Adipocyte (in vitro differentiated cells): Measurements from ENCODE around the gene DDC.
A peak's percentile ranks its signal among the peaks of the same experiment; 100 is the strongest.

Experiments
- DNase-seq: peaks from one replicate; pipeline ENCODE4 v3.0.0-alpha.2; 2015; ENCODE audit warnings: low read depth
- H3K27me3 ChIP-seq: replicated peaks from 2 replicates; pipeline ENCODE4 v1.7.0; 2013; ENCODE audit warnings: mild to moderate bottlenecking, low read length, moderate library complexity; ENCODE audit not compliant: control insufficient read depth, insufficient read depth
- H3K36me3 ChIP-seq: 2 replicates; pipeline ENCODE4 v1.7.0; 2013; ENCODE audit warnings: low read length, mild to moderate bottlenecking, moderate library complexity; ENCODE audit not compliant: control insufficient read depth, insufficient read depth, severe bottlenecking
- H3K4me1 ChIP-seq: 2 replicates; pipeline ENCODE4 v1.7.0; 2013; ENCODE audit warnings: mild to moderate bottlenecking, low read length, moderate library complexity; ENCODE audit not compliant: control insufficient read depth, insufficient read depth
- H3K4me3 ChIP-seq: 2 replicates; pipeline ENCODE4 v1.7.0; 2013; ENCODE audit warnings: mild to moderate bottlenecking, low read length, moderate library complexity
- H3K9ac ChIP-seq: 2 replicates; pipeline ENCODE4 v1.7.0; 2013; ENCODE audit warnings: mild to moderate bottlenecking, low read length, moderate library complexity
- H3K9me3 ChIP-seq: 2 replicates; pipeline ENCODE4 v1.7.0; 2013; ENCODE audit warnings: mild to moderate bottlenecking, low read length, moderate library complexity; ENCODE audit not compliant: control insufficient read depth

The DDC gene

DNA sequence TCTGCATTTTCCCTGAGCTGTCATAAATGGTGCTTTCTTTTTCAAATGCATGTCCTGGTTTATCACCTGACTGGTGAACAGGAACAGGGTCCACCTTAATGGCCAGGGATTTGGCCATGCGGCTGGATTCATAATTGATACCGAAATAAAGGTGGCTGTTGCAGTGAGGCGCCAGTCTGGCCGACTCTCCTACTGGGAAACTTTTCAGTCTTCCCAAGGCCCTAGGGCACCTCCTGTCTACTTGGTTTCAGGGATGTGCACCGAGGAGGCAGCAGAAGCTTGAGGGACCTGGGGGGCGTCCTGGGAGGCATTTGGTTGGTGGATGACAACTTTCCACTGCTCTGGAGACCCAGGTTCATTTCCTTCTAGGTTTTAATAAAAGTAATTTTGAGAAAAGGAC, 68.6 kb downstream of the DDC start:
- H3K9ac ChIP-seq, result peak overlapping the region; percentile 28
- H3K27me3 ChIP-seq, result peaks cover 19% of the 10 kb centered on the region
- no peak overlapping the region for H3K4me3 ChIP-seq
- peaks cover 39% of the 10 kb centered on the region for H3K4me1 ChIP-seq
- H3K36me3 ChIP-seq, result no peaks in the 10 kb centered on the region
- DNase-seq, result no peak
- H3K9me3 ChIP-seq, result no peaks in the 10 kb centered on the region

DNA sequence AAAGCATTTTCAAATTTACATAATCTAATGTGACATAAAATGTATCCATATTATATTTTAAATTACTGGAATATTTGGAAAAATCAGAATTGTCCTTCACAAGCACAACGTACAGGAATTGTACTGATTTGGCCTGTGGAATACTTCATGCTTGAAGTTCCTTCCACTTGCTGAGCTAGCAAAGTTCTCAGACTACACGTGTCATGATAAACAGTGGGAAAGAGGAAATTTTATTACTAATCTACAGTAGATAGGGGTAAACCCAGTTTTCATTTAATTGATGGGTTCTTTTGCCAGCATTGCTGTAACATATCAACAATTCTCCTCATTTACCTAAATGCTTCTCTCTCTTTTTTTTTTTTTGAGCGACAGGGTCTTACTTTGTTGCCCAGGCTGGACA, 69.5 kb downstream of the DDC start:
- H3K9me3 ChIP-seq, result no peaks in the 10 kb centered on the region
- DNase-seq, result no peak
- no peak overlapping the region for H3K9ac ChIP-seq
- H3K27me3 ChIP-seq, result peaks cover 26% of the 10 kb centered on the region
- H3K36me3 ChIP-seq, result no peaks in the 10 kb centered on the region
- peaks cover 34% of the 10 kb centered on the region for H3K4me1 ChIP-seq
- H3K4me3 ChIP-seq, result no peak overlapping the region

DNA sequence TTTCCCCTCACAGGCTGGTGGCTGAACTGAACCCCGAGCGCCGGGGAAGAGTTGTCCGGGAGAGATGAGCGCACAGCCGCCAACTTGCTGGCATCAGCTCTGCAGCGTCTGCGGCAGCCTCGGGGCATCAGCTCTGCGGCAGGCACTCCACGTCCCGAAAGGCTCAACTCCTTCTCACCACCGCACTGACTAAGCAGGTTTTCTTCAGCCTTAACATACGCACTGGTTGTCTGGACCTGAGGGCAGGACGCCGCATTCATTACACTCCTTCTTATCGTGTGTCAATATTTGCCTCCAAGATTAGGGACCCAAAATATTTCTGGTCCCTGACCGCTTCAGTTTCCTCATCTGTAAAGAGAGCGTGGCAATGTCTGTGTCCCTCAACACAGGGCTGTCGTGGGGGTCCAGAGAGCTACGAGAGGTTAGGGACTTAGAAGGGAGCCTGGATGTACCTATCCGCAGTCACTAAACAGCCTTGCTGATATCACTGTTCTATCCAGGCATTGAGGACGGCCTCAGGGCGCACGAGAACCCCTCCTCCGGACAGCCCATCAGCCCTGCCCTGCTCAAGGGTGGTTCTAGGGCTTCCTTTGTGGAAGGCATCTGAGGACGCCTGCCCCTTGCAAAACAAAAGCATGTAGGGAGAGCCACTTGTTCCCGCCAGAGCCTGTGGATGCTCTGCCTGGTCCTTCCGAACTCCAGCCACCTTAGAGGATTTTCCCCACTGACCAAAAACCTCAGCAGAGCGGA, 72.3 kb downstream of the DDC start:
- peaks cover 28% of the 10 kb centered on the region for H3K4me1 ChIP-seq
- DNase-seq, result no peak
- H3K9me3 ChIP-seq, result no peaks in the 10 kb centered on the region

DNA sequence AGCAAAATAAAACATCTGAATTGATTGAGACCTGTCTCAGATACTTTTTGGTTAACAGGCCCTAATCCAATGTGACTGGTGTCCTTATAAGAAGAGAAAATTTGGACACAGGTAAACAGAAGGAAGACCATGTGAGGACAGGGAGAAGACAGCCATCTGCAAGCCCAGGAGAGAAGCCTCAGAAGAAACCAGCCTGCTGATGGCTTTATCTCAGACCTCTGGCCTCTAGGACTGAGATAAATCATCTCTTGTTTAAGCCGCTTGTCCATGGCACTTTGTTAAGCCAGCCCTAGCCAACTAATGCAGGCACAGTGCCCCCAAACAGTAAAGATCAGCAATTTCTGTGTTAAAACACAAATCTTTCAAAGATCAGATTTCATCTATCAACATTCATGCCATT, 73.3 kb downstream of the DDC start:
- Histone ChIP-seq H3K36me3 (no peaks in the 10 kb centered on the region), H3K27me3 (peaks cover 26% of the 10 kb centered on the region), H3K4me3 (no peak overlapping the region), H3K9ac (no peak overlapping the region), H3K4me1 (peaks cover 18% of the 10 kb centered on the region), H3K9me3 (no peaks in the 10 kb centered on the region)
- no peak for DNase-seq

More for the DNA sequence above, 72.3 kb downstream of the DDC start:
- H3K4me3 ChIP-seq, result no peak overlapping the region
- no peak overlapping the region for H3K9ac ChIP-seq
- no peaks in the 10 kb centered on the region for H3K36me3 ChIP-seq
- peaks cover 26% of the 10 kb centered on the region for H3K27me3 ChIP-seq

DNA sequence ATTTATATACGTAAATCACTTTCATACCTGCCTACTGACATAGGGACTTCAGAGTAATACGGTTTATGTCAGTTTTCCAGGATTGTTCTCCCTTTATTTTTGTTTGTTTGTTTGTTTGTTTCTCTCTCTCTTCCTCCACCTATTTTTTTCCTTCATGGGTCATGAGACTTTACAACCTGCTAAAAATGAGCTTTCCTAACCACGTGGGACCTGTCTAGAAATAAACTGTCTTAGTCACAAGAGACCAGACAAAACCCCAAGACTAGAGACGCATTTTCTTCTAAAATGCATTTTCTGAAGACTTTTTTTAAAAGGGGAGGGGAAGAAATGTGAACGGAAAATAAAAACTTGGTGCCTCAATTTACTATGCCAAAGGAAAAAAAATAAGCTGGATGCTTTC, 74.0 kb downstream of the DDC start:
- DNase-seq, result no peak
- Histone ChIP-seq H3K36me3 (no peaks in the 10 kb centered on the region), H3K9me3 (no peaks in the 10 kb centered on the region), H3K4me1 (peaks cover 11% of the 10 kb centered on the region), H3K4me3 (no peak overlapping the region), H3K9ac (no peak overlapping the region), H3K27me3 (peaks cover 26% of the 10 kb centered on the region)

DNA sequence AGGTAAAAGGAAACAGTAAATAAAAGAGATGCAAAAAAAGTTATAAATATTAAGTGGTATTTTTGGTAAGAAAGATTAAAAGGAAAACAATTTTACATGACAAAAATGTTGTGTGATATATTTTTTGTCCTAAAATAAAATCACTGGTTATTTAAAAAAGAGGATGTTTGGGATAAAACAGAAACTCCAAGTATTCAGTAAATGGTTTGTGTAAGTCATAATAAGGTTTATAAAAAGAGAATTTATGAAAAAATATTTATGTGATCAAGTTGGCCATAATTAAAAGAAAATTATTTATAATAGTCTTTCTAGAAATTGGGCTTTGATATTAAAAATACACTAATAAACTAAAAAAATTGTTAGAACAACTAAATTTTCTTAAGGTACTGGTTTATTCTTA, 76.8 kb downstream of the DDC start:
- Histone ChIP-seq H3K9me3 (no peaks in the 10 kb centered on the region), H3K9ac (no peak overlapping the region), H3K36me3 (no peaks in the 10 kb centered on the region), H3K27me3 (peaks cover 26% of the 10 kb centered on the region), H3K4me3 (no peak overlapping the region), H3K4me1 (no peaks in the 10 kb centered on the region)
- DNase-seq, result no peak

GRCh38 chr7:50486512-50486911, 78.7 kb downstream of the DDC start:
- Histone ChIP-seq H3K9me3 (no peaks in the 10 kb centered on the region), H3K4me3 (no peak overlapping the region), H3K36me3 (no peaks in the 10 kb centered on the region), H3K4me1 (no peaks in the 10 kb centered on the region), H3K9ac (no peak overlapping the region), H3K27me3 (peaks cover 7% of the 10 kb centered on the region)
- no peak for DNase-seq

- no peak for DNase-seq
- Histone ChIP-seq H3K9me3 (no peaks in the 10 kb centered on the region), H3K4me1 (no peaks in the 10 kb centered on the region), H3K9ac (no peak overlapping the region), H3K4me3 (no peak overlapping the region), H3K27me3 (peaks cover 3% of the 10 kb centered on the region), H3K36me3 (no peaks in the 10 kb centered on the region)
Observed at GRCh38 chr7:50481867-50482266, 83.3 kb downstream of the DDC start.

DNA sequence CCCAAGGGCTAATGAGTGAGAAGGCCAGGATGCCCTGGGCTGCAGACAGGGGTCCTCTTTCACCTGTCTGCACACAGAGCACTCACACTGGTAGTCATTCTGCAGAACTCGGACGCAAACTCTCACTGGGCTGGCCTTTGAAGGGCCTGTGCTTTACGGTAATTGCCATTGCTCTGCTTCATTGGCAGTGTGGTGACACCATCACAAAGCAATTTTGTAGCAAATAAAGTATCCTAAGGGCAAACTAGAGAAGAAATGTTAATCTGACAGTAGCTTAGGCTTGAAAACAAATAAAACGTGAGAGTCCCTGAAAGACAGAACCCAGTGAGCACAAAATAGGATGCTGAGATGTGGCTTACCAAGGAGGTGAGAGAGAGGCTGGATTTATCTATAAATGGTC, 84.4 kb downstream of the DDC start:
- H3K9me3 ChIP-seq, result no peaks in the 10 kb centered on the region
- no peak for DNase-seq
- H3K4me3 ChIP-seq, result no peak overlapping the region
- no peaks in the 10 kb centered on the region for H3K36me3 ChIP-seq
- peaks cover 9% of the 10 kb centered on the region for H3K27me3 ChIP-seq
- no peak overlapping the region for H3K9ac ChIP-seq
- no peaks in the 10 kb centered on the region for H3K4me1 ChIP-seq

DNA sequence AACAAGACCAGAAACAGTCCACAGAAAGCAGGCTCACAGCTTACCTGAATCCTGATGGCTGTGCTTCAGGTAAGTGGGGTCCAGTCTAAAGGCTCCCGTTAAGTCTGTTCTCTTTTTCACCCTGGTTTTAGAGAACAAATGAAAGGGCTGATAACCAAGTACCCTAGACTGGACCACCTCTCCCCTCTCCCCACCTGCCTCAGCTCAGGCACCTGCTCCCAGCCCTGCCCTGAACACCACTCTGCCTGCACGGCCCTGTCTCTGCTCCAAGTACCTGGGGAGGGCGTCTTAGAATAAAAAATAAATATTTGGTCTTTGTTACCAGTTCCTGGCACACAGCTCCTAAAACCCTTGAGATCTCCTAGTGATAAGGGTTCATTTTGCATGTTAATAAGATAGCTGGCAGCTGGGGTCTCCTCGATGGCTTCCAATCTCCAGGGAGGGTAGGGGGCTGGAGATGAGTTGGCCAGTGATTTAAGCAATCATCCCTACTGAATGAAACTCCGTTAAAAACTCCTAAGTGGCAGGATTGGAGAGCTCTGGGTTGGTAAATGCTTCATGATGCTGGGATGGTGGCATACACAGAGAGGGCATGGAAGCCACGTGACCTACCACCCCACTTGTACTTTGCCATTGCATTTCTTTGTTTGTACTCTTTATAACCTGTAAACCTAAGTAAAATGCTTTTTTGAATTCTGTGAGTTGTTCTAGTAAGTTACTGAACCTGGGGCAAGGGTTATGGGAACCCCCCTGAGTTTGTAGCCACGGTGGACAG, 85.3 kb downstream of the DDC start:
- H3K9me3 ChIP-seq, result no peaks in the 10 kb centered on the region
- no peaks in the 10 kb centered on the region for H3K36me3 ChIP-seq
- no peak for DNase-seq
- peaks cover 2% of the 10 kb centered on the region for H3K4me1 ChIP-seq
- peaks cover 15% of the 10 kb centered on the region for H3K27me3 ChIP-seq
- H3K4me3 ChIP-seq, result no peak overlapping the region
- no peak overlapping the region for H3K9ac ChIP-seq

DNA sequence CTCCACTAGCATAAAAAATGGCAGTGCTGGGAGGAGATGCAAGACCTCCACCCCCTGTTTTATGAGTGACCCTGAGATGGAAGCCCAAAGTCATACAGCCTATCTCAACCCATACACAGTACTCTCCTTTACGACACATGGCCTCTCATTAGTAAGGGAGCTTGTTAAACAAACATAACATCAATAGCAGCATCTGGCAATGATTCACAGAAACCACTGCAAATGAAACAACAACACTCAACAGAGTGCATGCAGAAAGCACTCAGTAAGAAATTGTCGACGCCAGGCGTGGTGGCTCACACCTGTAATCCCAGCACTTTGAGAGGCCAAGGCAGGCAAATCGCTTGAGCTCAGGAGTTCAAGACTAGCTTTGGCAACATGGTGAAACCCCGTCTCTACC, 87.6 kb downstream of the DDC start:
- Histone ChIP-seq H3K4me3 (no peak overlapping the region), H3K9me3 (no peaks in the 10 kb centered on the region), H3K36me3 (no peaks in the 10 kb centered on the region), H3K4me1 (peaks cover 9% of the 10 kb centered on the region), H3K9ac (no peak overlapping the region), H3K27me3 (peaks cover 19% of the 10 kb centered on the region)
- DNase-seq, result no peak
